Measurements from ENCODE around the gene PDCD1LG2.
"Not testable (repeated sequence)": the region's sequence is repeated elsewhere in the genome, so short reads cannot be mapped to it uniquely, and the experiment has no call there.

The PDCD1LG2 gene

DNA sequence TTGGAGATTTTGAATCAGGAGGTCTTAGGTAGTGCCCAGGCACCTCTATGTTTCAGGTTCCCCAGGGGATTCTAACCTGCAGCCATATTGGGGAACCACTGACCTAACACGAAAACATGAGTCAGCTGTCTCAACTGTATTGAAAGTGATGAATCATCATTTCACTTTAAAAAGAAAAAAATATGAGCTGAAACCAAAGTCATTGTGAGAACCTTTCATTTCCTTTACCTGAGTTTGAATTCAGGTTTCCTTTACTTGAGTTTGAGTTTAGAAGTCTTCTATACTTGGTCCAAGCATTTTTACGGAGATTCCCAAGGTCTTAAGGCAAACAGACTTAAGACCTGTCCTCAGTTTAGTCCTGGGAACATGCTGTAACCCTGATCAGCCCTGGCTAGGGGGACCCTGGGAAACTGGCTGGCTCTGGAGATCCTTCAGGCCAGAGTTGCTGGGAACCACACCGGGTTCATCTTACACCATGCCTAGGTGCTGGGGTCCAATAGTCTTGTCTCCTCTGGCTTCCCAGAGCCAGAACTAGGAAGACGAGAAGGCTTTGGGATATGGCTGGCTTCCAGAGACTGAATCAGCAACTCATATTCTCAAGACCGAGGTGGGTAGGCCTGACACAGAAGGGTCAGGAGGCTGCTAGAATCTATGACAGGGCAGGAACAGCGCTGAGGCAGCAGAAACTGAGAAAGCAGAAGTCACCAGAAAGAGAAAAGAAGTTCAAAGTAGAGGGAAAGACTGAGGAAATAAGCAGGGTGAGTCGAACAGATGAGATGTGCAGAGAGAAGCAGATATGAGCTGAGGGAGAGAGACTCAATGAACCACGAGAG, 16.4 kb upstream of the PDCD1LG2 start:
- Histone ChIP-seq H3K4me1 (ENCODE audit: control insufficient read depth in 5 of 5, insufficient read depth in 5 of 5, low read length in 5 of 5) (peaks cover 0 to 6% (median 4%) of the 10 kb centered on the region in 5 donors), H3K36me3 (ENCODE audit: control insufficient read depth in 5 of 5, insufficient read depth in 5 of 5, low read length in 5 of 5) (no peaks in the 10 kb centered on the region), H3K27ac (ENCODE audit: low read depth, low read length) (peak overlapping the region; percentile 72), H3K9ac (ENCODE audit: low read length in 5 of 5) (no peak overlapping the region), H3K27me3 (ENCODE audit: control insufficient read depth in 5 of 5, insufficient read depth in 4 of 5, low read length in 5 of 5) (no peaks in the 10 kb centered on the region), H3K9me3 (ENCODE audit: control insufficient read depth in 5 of 5, low read length in 5 of 5) (no peaks in the 10 kb centered on the region), H3K4me3 (ENCODE audit: low read depth in 1 of 5, low read length in 5 of 5) (no peak overlapping the region)

- H3K36me3 ChIP-seq (ENCODE audit: control insufficient read depth in 5 of 5, insufficient read depth in 5 of 5, low read length in 5 of 5); H3K9me3 ChIP-seq (ENCODE audit: control insufficient read depth in 5 of 5, low read length in 5 of 5); H3K4me3 ChIP-seq (ENCODE audit: low read depth in 1 of 5, low read length in 5 of 5); H3K27me3 ChIP-seq (ENCODE audit: control insufficient read depth in 5 of 5, insufficient read depth in 4 of 5, low read length in 5 of 5); H3K4me1 ChIP-seq (ENCODE audit: control insufficient read depth in 5 of 5, insufficient read depth in 5 of 5, low read length in 5 of 5); H3K9ac ChIP-seq (ENCODE audit: low read length in 5 of 5); H3K27ac ChIP-seq (ENCODE audit: low read depth, low read length): not testable (repeated sequence)
Measured at GRCh38 chr9:5494765-5495164, 15.6 kb upstream of the PDCD1LG2 start.

GRCh38 chr9:5499157-5499556, 11.2 kb upstream of the PDCD1LG2 start:
- Histone ChIP-seq H3K9ac (ENCODE audit: low read length in 5 of 5) (no peak overlapping the region), H3K27me3 (ENCODE audit: control insufficient read depth in 5 of 5, insufficient read depth in 4 of 5, low read length in 5 of 5) (no peaks in the 10 kb centered on the region), H3K27ac (ENCODE audit: low read depth, low read length) (no peak overlapping the region), H3K4me3 (ENCODE audit: low read depth in 1 of 5, low read length in 5 of 5) (no peak overlapping the region), H3K9me3 (ENCODE audit: control insufficient read depth in 5 of 5, low read length in 5 of 5) (no peaks in the 10 kb centered on the region), H3K4me1 (ENCODE audit: control insufficient read depth in 5 of 5, insufficient read depth in 5 of 5, low read length in 5 of 5) (peaks cover 0 to 27% (median 7%) of the 10 kb centered on the region in 5 donors), H3K36me3 (ENCODE audit: control insufficient read depth in 5 of 5, insufficient read depth in 5 of 5, low read length in 5 of 5) (no peaks in the 10 kb centered on the region)

- Histone ChIP-seq H3K27ac (ENCODE audit: low read depth, low read length) (peak overlapping the region; percentile 30), H3K27me3 (ENCODE audit: control insufficient read depth in 5 of 5, insufficient read depth in 4 of 5, low read length in 5 of 5) (no peaks in the 10 kb centered on the region), H3K4me1 (ENCODE audit: control insufficient read depth in 5 of 5, insufficient read depth in 5 of 5, low read length in 5 of 5) (peaks cover 0 to 27% (median 7%) of the 10 kb centered on the region in 5 donors), H3K4me3 (ENCODE audit: low read depth in 1 of 5, low read length in 5 of 5) (no peak overlapping the region), H3K36me3 (ENCODE audit: control insufficient read depth in 5 of 5, insufficient read depth in 5 of 5, low read length in 5 of 5) (no peaks in the 10 kb centered on the region), H3K9ac (ENCODE audit: low read length in 5 of 5) (no peak overlapping the region), H3K9me3 (ENCODE audit: control insufficient read depth in 5 of 5, low read length in 5 of 5) (no peaks in the 10 kb centered on the region)
Measured at GRCh38 chr9:5499889-5500398, 10.4 kb upstream of the PDCD1LG2 start.

- no peak overlapping the region for H3K9ac ChIP-seq (ENCODE audit: low read length in 5 of 5)
- H3K27ac ChIP-seq (ENCODE audit: low read depth, low read length) = peak overlapping the region; percentile 30
- H3K9me3 ChIP-seq (ENCODE audit: control insufficient read depth in 5 of 5, low read length in 5 of 5) = no peaks in the 10 kb centered on the region
- H3K36me3 ChIP-seq (ENCODE audit: control insufficient read depth in 5 of 5, insufficient read depth in 5 of 5, low read length in 5 of 5) = no peaks in the 10 kb centered on the region
- H3K4me1 ChIP-seq (ENCODE audit: control insufficient read depth in 5 of 5, insufficient read depth in 5 of 5, low read length in 5 of 5) = peaks cover 0 to 27% (median 7%) of the 10 kb centered on the region in 5 donors
- no peaks in the 10 kb centered on the region for H3K27me3 ChIP-seq (ENCODE audit: control insufficient read depth in 5 of 5, insufficient read depth in 4 of 5, low read length in 5 of 5)
- H3K4me3 ChIP-seq (ENCODE audit: low read depth in 1 of 5, low read length in 5 of 5) = no peak overlapping the region
Measured at GRCh38 chr9:5500441-5501235, 9.7 kb upstream of the PDCD1LG2 start.

- no peaks in the 10 kb centered on the region for H3K9me3 ChIP-seq (ENCODE audit: control insufficient read depth in 5 of 5, low read length in 5 of 5)
- no peak overlapping the region for H3K27ac ChIP-seq (ENCODE audit: low read depth, low read length)
- H3K9ac ChIP-seq (ENCODE audit: low read length in 5 of 5) = no peak overlapping the region
Measured at GRCh38 chr9:5502553-5502952, 7.8 kb upstream of the PDCD1LG2 start.

DNA sequence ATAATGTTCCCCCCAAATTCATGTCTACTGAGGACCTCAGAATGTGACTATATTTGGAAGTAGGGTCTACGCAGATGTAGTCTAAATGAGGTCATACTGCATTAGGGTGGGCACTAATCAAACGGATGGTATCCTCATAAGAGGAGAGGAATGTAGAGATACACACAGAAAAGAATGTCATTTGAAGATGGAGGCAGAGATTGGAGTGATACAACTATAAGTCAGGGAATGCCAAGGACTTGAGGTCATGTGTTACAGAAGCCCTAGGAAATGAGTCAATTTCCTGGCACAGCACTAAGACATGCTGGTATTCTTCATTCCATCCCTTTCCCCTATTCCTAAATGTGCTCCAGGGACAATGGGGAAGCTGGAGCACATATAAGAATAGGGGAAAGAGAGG, 758 bp upstream of the PDCD1LG2 start:
- Histone ChIP-seq H3K36me3 (ENCODE audit: control insufficient read depth in 5 of 5, insufficient read depth in 5 of 5, low read length in 5 of 5) (no peaks in the 10 kb centered on the region), H3K27me3 (ENCODE audit: control insufficient read depth in 5 of 5, insufficient read depth in 4 of 5, low read length in 5 of 5) (no peaks in the 10 kb centered on the region), H3K9ac (ENCODE audit: low read length in 5 of 5) (peak overlapping the region in 1 of 5 donors; percentile 65), H3K27ac (ENCODE audit: low read depth, low read length) (peak overlapping the region; percentile 69), H3K4me3 (ENCODE audit: low read depth in 1 of 5, low read length in 5 of 5) (peak overlapping the region in 2 of 5 donors; percentile 12 to 66), H3K9me3 (ENCODE audit: control insufficient read depth in 5 of 5, low read length in 5 of 5) (no peaks in the 10 kb centered on the region), H3K4me1 (ENCODE audit: control insufficient read depth in 5 of 5, insufficient read depth in 5 of 5, low read length in 5 of 5) (peaks cover 4 to 49% (median 29%) of the 10 kb centered on the region in 5 donors)

More at GRCh38 chr9:5502553-5502952, 7.8 kb upstream of the PDCD1LG2 start:
- Histone ChIP-seq H3K27me3 (ENCODE audit: control insufficient read depth in 5 of 5, insufficient read depth in 4 of 5, low read length in 5 of 5) (no peaks in the 10 kb centered on the region), H3K4me1 (ENCODE audit: control insufficient read depth in 5 of 5, insufficient read depth in 5 of 5, low read length in 5 of 5) (peaks cover 0 to 27% (median 7%) of the 10 kb centered on the region in 5 donors), H3K36me3 (ENCODE audit: control insufficient read depth in 5 of 5, insufficient read depth in 5 of 5, low read length in 5 of 5) (no peaks in the 10 kb centered on the region), H3K4me3 (ENCODE audit: low read depth in 1 of 5, low read length in 5 of 5) (no peak overlapping the region)

- Histone ChIP-seq H3K4me3 (ENCODE audit: low read depth in 1 of 5, low read length in 5 of 5) (peak overlapping the region; percentile 33 to 71 (median 66)), H3K27ac (ENCODE audit: low read depth, low read length) (peak overlapping the region; percentile 69), H3K9me3 (ENCODE audit: control insufficient read depth in 5 of 5, low read length in 5 of 5) (no peaks in the 10 kb centered on the region), H3K36me3 (ENCODE audit: control insufficient read depth in 5 of 5, insufficient read depth in 5 of 5, low read length in 5 of 5) (no peaks in the 10 kb centered on the region), H3K9ac (ENCODE audit: low read length in 5 of 5) (peak overlapping the region in 3 of 5 donors; percentile 43 to 65 (median 62)), H3K27me3 (ENCODE audit: control insufficient read depth in 5 of 5, insufficient read depth in 4 of 5, low read length in 5 of 5) (no peaks in the 10 kb centered on the region), H3K4me1 (ENCODE audit: control insufficient read depth in 5 of 5, insufficient read depth in 5 of 5, low read length in 5 of 5) (peaks cover 4 to 53% (median 29%) of the 10 kb centered on the region in 5 donors)
Measured at GRCh38 chr9:5510989-5511388, 658 bp downstream of the PDCD1LG2 start.

GRCh38 chr9:5511476-5511875, 1.1 kb downstream of the PDCD1LG2 start:
- Histone ChIP-seq H3K9ac (ENCODE audit: low read length in 5 of 5) (peak overlapping the region in 2 of 5 donors; percentile 62 to 65), H3K36me3 (ENCODE audit: control insufficient read depth in 5 of 5, insufficient read depth in 5 of 5, low read length in 5 of 5) (no peaks in the 10 kb centered on the region), H3K4me3 (ENCODE audit: low read depth in 1 of 5, low read length in 5 of 5) (peak overlapping the region in 4 of 5 donors; percentile 59 to 71 (median 66)), H3K27me3 (ENCODE audit: control insufficient read depth in 5 of 5, insufficient read depth in 4 of 5, low read length in 5 of 5) (no peaks in the 10 kb centered on the region), H3K9me3 (ENCODE audit: control insufficient read depth in 5 of 5, low read length in 5 of 5) (no peaks in the 10 kb centered on the region), H3K4me1 (ENCODE audit: control insufficient read depth in 5 of 5, insufficient read depth in 5 of 5, low read length in 5 of 5) (peaks cover 4 to 53% (median 29%) of the 10 kb centered on the region in 5 donors), H3K27ac (ENCODE audit: low read depth, low read length) (peak overlapping the region; percentile 69)

Data from subcutaneous abdominal adipose tissue (tissue), 5 donors.